Psoas muscle (tissue), 8 donors: ENCODE measurements around the gene MAML2. TPM values are rescaled to one million over a fixed set of nuclear protein-coding genes. Genes with fewer than 3 reads are reported as not detected.

ENCODE experiments used
- ATAC-seq, 4 donors: fragments of 200-7000 bp; cut with Tn5 transposase; one replicate each; pipeline ENCODE4 v1.9.1; 2020; ENCODE audit warnings: moderate library complexity in 3 of 4, mild to moderate bottlenecking in 2 of 4
- DNase-seq, 2 donors: peaks; one replicate each; pipeline ENCODE4 v3.0.0-alpha.2; 2020
- H3K27ac ChIP-seq: fragments of 200-600 bp; one replicate; pipeline ENCODE4 v1.8.0; 2022
- H3K27me3 ChIP-seq, 3 donors: fragments of 200-600 bp in 1 of 3; one replicate each; pipeline versions ENCODE4 v1.6.1 to v1.8.0; 2013 to 2022; ENCODE audit warnings: low read length in 2 of 3, mild to moderate bottlenecking in 2 of 3, moderate library complexity in 1 of 3; ENCODE audit not compliant: insufficient read depth in 3 of 3
- H3K36me3 ChIP-seq, 2 donors: fragments of 200-600 bp in 1 of 2; one replicate each; pipeline versions ENCODE4 v1.6.1 to v1.8.0; 2013 to 2022; ENCODE audit warnings: low read depth in 1 of 2, mild to moderate bottlenecking in 1 of 2, moderate library complexity in 1 of 2; ENCODE audit not compliant: insufficient read depth in 1 of 2
- H3K4me1 ChIP-seq: fragments of 200-600 bp; one replicate; pipeline ENCODE4 v1.8.0; 2022
- H3K4me3 ChIP-seq: fragments of 200-600 bp; one replicate; pipeline ENCODE4 v1.8.0; 2022; ENCODE audit warnings: mild to moderate bottlenecking
- H3K9me3 ChIP-seq: fragments of 200-600 bp; one replicate; pipeline ENCODE4 v1.8.0; 2022
- WGBS, 3 donors: extraction: QIAGEN DNeasy Blood & Tissue Kit; methylation state at CpG; one replicate each; pipeline versions ENCODE4 v1.1.6 to v1.1.7; 2013; 5-methylcytosine and 5-hydroxymethylcytosine counted together
- intact Hi-C, 2 donors: fragments of 100-400 bp; cut with DNase I; formaldehyde crosslinking; loops; one replicate each; pipeline versions ENCODE4 v1.11.0 to v1.14.2; 2022
- polyA plus RNA-seq, 3 donors: library from polyadenylated mRNA; stranded (reverse); fragments of 200-250 nt; gene quantifications; one replicate each; pipeline ENCODE4 v1.2.3, GENCODE V29; 2013
- total RNA-seq, 4 donors: library from RNA; stranded (reverse); fragmentation: NEBNext Ultra II Directional in 2 of 4; extraction: Animal tissue kit (Norgen Biotek cat#: 25700) in 2 of 4; gene quantifications; one replicate each; pipeline versions ENCODE4 v1.2.1 to v1.2.4, GENCODE V29; 2021 to 2023
- TF ChIP-seq, protein P1 (sequence below): fragments of 200-600 bp; IDR thresholded peaks from one replicate; pipeline ENCODE4 v1.8.0; 2022; ENCODE audit warnings: antibody characterized with exemption
- donor health status: healthy with polysubstance abuse.
- donor health status: DM: no; HTN: no; CAD: no; lungs with moderate emphysema.
- donor health status: Bipolar disorder and iron deficiency.
- donor health status: healthy.
- donor health status: DM: yes; HTN: yes; CAD: no.
- donor health status: DM: no; HTN: no; CAD: no.
- donor health status: DM: no; HTN: no; CAD: no.
- donor health status: DM: yes; HTN: yes; CAD: no.

MAML2 gene
- total and polyA plus RNA-seq, 7 donors = 0.39 to 3.7 (median 1.5) TPM

DNA sequence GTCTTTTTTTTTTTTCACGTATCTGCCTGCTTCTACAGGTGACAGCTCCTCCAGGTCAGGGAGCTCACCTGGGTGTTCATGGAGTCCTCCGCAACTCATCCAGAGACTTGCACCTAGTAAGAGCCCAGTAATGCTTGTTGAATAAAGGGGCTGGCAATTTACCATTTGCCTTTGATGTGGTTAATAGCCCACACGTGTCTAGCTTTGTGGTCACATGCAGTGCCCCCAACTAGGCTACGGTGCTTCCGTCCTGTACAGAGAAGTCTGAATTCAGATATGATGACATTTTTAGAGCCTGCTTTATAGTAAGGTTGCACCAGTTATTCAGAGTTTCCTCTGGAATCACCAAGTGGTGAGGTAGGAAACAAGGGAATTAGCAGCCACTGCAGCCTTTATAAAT, 219.7 kb downstream of the MAML2 start:
- ATAC-seq = no peak
- Histone ChIP-seq H3K9me3 (no peaks in the 10 kb centered on the region), H3K27me3 (no peaks in the 10 kb centered on the region), H3K36me3 (no peaks in the 10 kb centered on the region), H3K27ac (no peak overlapping the region), H3K4me3 (no peak overlapping the region), H3K4me1 (no peaks in the 10 kb centered on the region)
- TF ChIP-seq, protein P1, sequence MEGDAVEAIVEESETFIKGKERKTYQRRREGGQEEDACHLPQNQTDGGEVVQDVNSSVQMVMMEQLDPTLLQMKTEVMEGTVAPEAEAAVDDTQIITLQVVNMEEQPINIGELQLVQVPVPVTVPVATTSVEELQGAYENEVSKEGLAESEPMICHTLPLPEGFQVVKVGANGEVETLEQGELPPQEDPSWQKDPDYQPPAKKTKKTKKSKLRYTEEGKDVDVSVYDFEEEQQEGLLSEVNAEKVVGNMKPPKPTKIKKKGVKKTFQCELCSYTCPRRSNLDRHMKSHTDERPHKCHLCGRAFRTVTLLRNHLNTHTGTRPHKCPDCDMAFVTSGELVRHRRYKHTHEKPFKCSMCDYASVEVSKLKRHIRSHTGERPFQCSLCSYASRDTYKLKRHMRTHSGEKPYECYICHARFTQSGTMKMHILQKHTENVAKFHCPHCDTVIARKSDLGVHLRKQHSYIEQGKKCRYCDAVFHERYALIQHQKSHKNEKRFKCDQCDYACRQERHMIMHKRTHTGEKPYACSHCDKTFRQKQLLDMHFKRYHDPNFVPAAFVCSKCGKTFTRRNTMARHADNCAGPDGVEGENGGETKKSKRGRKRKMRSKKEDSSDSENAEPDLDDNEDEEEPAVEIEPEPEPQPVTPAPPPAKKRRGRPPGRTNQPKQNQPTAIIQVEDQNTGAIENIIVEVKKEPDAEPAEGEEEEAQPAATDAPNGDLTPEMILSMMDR = no peak
- no peak for DNase-seq
- WGBS, 3 donors = 79 to 82% (median 81%) methylated on average over 5 of the region's 5 CpGs
- intact Hi-C loops = no loop called here

DNA sequence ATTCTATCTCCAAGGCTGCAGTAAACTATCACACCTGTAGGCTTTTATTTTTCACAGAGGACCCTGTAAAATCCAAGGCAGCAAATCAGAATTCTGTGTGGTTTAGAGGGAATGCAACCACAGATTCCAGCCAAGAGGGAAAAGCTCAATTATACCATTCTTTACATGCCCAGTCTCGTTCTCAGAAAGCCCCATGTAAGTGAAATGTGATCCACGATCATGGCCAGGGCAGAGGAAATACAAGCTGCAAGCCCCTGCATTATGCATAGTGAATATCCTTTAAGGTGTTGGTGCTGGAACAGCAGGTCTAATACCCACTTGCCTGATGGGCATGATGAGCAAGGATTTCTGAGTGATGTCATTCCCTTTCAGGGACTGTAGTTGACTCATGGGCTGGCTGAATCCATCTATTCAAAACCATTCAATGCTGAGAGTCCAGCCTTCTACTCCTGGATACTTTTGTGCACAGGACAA, 220.4 kb downstream of the MAML2 start:
- Histone ChIP-seq H3K27me3 (no peaks in the 10 kb centered on the region), H3K27ac (no peak overlapping the region), H3K4me3 (no peak overlapping the region), H3K4me1 (no peaks in the 10 kb centered on the region), H3K36me3 (no peaks in the 10 kb centered on the region), H3K9me3 (no peaks in the 10 kb centered on the region)
- ATAC-seq (no peak), DNase-seq (no peak)
- intact Hi-C loops = no loop called here
- TF ChIP-seq, protein P1 = no peak
- WGBS, 3 donors = 31 to 34% (median 33%) methylated on average over 2 of the region's 2 CpGs

DNA sequence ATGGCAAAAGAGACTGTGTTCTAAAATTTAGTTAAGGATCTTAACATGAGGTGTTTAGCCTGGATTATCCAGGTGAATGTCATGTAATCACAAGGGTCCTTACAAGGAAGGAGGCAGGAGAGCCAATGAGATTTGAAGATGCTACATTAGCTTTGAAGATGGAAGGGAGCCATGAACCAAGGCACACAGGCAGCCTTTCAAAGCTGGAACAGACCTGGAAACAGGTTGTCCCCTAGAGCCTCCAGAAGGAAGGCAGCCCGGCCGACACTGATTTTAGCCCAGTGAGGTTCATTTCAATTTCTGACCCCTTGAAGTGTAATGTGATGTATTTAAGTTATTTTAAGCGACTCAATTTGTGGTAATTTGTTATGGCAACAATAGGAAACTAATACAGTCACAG, 223.8 kb downstream of the MAML2 start:
- ATAC-seq (no peak), DNase-seq (no peak)
- intact Hi-C loops = no loop called here
- TF ChIP-seq, protein P1 = no peak
- Histone ChIP-seq H3K27me3 (no peaks in the 10 kb centered on the region), H3K27ac (no peak overlapping the region), H3K4me3 (no peak overlapping the region), H3K9me3 (no peaks in the 10 kb centered on the region), H3K36me3 (no peaks in the 10 kb centered on the region), H3K4me1 (no peaks in the 10 kb centered on the region)
- 53 to 75% (median 62%) methylated on average over 3 of the region's 3 CpGs for WGBS, 3 donors

DNA sequence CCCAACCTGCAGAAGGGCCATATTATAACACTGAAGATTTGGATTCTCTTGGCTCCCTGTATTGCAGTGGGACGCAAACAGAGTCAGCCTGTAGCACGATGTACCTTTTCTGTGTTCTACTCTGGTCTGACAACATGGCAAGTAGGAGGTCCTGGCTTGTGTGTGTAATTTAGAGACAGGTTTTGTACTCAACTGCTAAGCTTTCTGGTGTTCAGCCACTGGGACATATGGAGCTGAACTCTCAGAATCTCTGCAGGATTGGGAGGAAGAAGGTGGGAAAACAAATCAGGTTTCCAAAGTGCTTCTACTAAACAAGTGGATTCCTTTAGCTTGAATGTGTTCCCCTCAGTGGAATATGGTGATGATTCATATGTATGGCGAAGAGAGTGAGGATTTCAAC, 226.6 kb downstream of the MAML2 start:
- whole genome bisulfite sequencing, 3 donors = 91 to 98% (median 92%) methylated on average over 3 of the region's 3 CpGs
- intact Hi-C loops = no loop called here
- Histone ChIP-seq H3K36me3 (no peaks in the 10 kb centered on the region), H3K4me1 (no peaks in the 10 kb centered on the region), H3K27ac (no peak overlapping the region), H3K4me3 (no peak overlapping the region), H3K27me3 (no peaks in the 10 kb centered on the region), H3K9me3 (no peaks in the 10 kb centered on the region)
- ATAC-seq = no peak
- DNase-seq = no peak
- TF ChIP-seq, protein P1 = no peak
